GM12878 (cell line): Measurements from ENCODE around the gene RFXANK. TPM values are rescaled to one million over a fixed set of nuclear protein-coding genes. Genes with fewer than 3 reads are reported as not detected.

Experiments used
- BHLHE40 ChIP-seq, 2 experiments: fragments of 450-650 bp in 1 of 2; IDR thresholded peaks; 2 replicates each; pipeline ENCODE4 v1.6.1; 2011 to 2017; ENCODE audit warnings: low read depth in 2 of 2, borderline replicate concordance in 1 of 2, improper control_type of control experiment in 1 of 2, low read length in 1 of 2, mild to moderate bottlenecking in 1 of 2
- BMI1 ChIP-seq: fragments of 450-650 bp; IDR thresholded peaks from 2 replicates; pipeline ENCODE4 v1.6.1; 2016; ENCODE audit warnings: mild to moderate bottlenecking, moderate library complexity, borderline replicate concordance
- CTCF ChIP-seq, 3 experiments: IDR thresholded peaks in 2 of 3; conservative IDR thresholded peaks in 1 of 3; 2 replicates each; pipeline ENCODE4 v1.5.1; 2011; ENCODE audit warnings: low read depth in 3 of 3, low read length in 3 of 3, mild to moderate bottlenecking in 3 of 3, control low read depth in 2 of 3, moderate library complexity in 2 of 3, inconsistent platforms in 1 of 3, mixed read lengths in 1 of 3; ENCODE audit not compliant: control insufficient read depth in 2 of 3, insufficient read depth in 1 of 3; ENCODE audit errors: extremely low read depth in 1 of 3
- DPF2 ChIP-seq: fragments of 450-650 bp; IDR thresholded peaks from 2 replicates; pipeline ENCODE4 v1.6.1; 2017; ENCODE audit warnings: mild to moderate bottlenecking
- FOS ChIP-seq: IDR thresholded peaks from 3 replicates; pipeline ENCODE4 v1.6.1; 2011; ENCODE audit warnings: borderline replicate concordance; ENCODE audit not compliant: insufficient read length; ENCODE audit errors: extremely low read depth
- KDM1A ChIP-seq: fragments of 200-600 bp; sonication (generic); IDR thresholded peaks from 2 replicates; pipeline ENCODE4 v1.6.1; 2016; ENCODE audit warnings: borderline replicate concordance
- MEF2A ChIP-seq: IDR thresholded peaks from 2 replicates; pipeline ENCODE4 v1.6.1; 2011; ENCODE audit warnings: low read depth, mild to moderate bottlenecking, low read length, moderate library complexity; ENCODE audit not compliant: insufficient read depth
- NBN ChIP-seq: fragments of 450-650 bp; IDR thresholded peaks from 2 replicates; pipeline ENCODE4 v1.6.1; 2016
- POLR2A ChIP-seq: IDR thresholded peaks from 2 replicates; pipeline ENCODE4 v1.6.1; 2011; ENCODE audit warnings: low read depth, mild to moderate bottlenecking, low read length
- POLR2AphosphoS2 ChIP-seq: IDR thresholded peaks from 2 replicates; pipeline ENCODE4 v1.6.1; 2011; ENCODE audit warnings: low read depth, mild to moderate bottlenecking, low read length, improper control_type of control experiment, moderate library complexity
- POLR2AphosphoS5 ChIP-seq: IDR thresholded peaks from 2 replicates; pipeline ENCODE4 v1.6.1; 2011; ENCODE audit warnings: mild to moderate bottlenecking, low read length, inconsistent platforms
- POU2F2 ChIP-seq: IDR thresholded peaks from 3 replicates; pipeline ENCODE4 v1.6.1; 2011; ENCODE audit warnings: low read depth, mild to moderate bottlenecking, low read length, borderline replicate concordance
- SP1 ChIP-seq: IDR thresholded peaks from one replicate; pipeline ENCODE4 v1.6.1; 2011; ENCODE audit warnings: low read depth, low read length
- SRF ChIP-seq, 2 experiments: IDR thresholded peaks; 2 replicates each; pipeline ENCODE4 v1.6.1; 2011; ENCODE audit warnings: low read depth in 2 of 2, low read length in 2 of 2, mild to moderate bottlenecking in 1 of 2, moderate library complexity in 1 of 2
- TBL1XR1 ChIP-seq: IDR thresholded peaks from 2 replicates; pipeline ENCODE4 v1.6.1; 2012; ENCODE audit warnings: low read depth, low read length, improper control_type of control experiment
- YY1 ChIP-seq: IDR thresholded peaks from 2 replicates; pipeline ENCODE4 v1.6.1; 2011; ENCODE audit warnings: low read depth, mild to moderate bottlenecking, low read length
- polyA plus RNA-seq, 11 experiments: library from polyadenylated mRNA; depleted of rRNA in 4 of 11; unstranded in 6 of 11; stranded (reverse) in 5 of 11; fragments of >200 nt; fragmentation: Nextera tagmentation in 4 of 11; fragmentation: Illumina TruSeq in 1 of 11; extraction: Ambion mirVana in 4 of 11; extraction: Trizol in 1 of 11; gene quantifications; 1 replicate in 1 of 11; 2 replicates in 10 of 11; pipeline versions ENCODE4 v1.2.1 to v1.2.3, GENCODE V29; 2011 to 2016; ENCODE audit warnings: inconsistent platforms in 2 of 11, missing spikeins in 2 of 11, low read depth in 1 of 11
- total RNA-seq, 4 experiments: library from RNA; depleted of rRNA in 3 of 4; stranded (reverse); fragments of >200 nt in 3 of 4; fragmentation: Illumina TruSeq in 1 of 4; extraction: Trizol in 1 of 4; gene quantifications; 2 replicates each; pipeline versions ENCODE4 v1.2.1 to v1.2.3, GENCODE V29; 2013 to 2021
- TF ChIP-seq, protein P1 (sequence below): IDR thresholded peaks from 2 replicates; pipeline ENCODE4 v1.6.1; 2011; ENCODE audit warnings: borderline replicate concordance, low read depth, mild to moderate bottlenecking, moderate library complexity, low read length; ENCODE audit not compliant: insufficient read depth, poor library complexity, severe bottlenecking
- TF ChIP-seq, protein P2 (sequence below): fragments of 450-650 bp; IDR thresholded peaks from 2 replicates; pipeline ENCODE4 v1.6.1; 2016; ENCODE audit warnings: mild to moderate bottlenecking
- TF ChIP-seq, protein P3 (sequence below): fragments of 450-650 bp; IDR thresholded peaks from 2 replicates; pipeline ENCODE4 v1.6.1; 2017; ENCODE audit warnings: antibody characterized with exemption, mild to moderate bottlenecking, moderate library complexity

RFXANK gene
- total and polyA plus RNA-seq, 10 of the 15 experiments (the other 5 are each of a cell fraction or from before 2014, with no cell fraction given) = 70.8 to 125 (median 95.7) TPM

- TF ChIP-seq, protein P1, sequence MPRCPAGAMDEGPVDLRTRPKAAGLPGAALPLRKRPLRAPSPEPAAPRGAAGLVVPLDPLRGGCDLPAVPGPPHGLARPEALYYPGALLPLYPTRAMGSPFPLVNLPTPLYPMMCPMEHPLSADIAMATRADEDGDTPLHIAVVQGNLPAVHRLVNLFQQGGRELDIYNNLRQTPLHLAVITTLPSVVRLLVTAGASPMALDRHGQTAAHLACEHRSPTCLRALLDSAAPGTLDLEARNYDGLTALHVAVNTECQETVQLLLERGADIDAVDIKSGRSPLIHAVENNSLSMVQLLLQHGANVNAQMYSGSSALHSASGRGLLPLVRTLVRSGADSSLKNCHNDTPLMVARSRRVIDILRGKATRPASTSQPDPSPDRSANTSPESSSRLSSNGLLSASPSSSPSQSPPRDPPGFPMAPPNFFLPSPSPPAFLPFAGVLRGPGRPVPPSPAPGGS = peak; percentile 66
- TF ChIP-seq POLR2AphosphoS2 = peak; percentile 61; the same call in 1 of the 2 replicates
- no peak for TF ChIP-seq TBL1XR1
- peak; percentile 77 for TF ChIP-seq SP1
- peak; percentile 31; the same call in 1 of the 2 replicates for TF ChIP-seq NBN
- no peak for TF ChIP-seq CTCF (IDR thresholded peaks at IDR 0.05 in 2 of 3, conservative IDR thresholded peaks at IDR 0.05 in 1 of 3; ENCODE audit: control insufficient read depth in 2 of 3, extremely low read depth in 1 of 3, insufficient read depth in 1 of 3, low read depth in 3 of 3, low read length in 3 of 3)
- no peak for TF ChIP-seq KDM1A
- TF ChIP-seq, protein P2, sequence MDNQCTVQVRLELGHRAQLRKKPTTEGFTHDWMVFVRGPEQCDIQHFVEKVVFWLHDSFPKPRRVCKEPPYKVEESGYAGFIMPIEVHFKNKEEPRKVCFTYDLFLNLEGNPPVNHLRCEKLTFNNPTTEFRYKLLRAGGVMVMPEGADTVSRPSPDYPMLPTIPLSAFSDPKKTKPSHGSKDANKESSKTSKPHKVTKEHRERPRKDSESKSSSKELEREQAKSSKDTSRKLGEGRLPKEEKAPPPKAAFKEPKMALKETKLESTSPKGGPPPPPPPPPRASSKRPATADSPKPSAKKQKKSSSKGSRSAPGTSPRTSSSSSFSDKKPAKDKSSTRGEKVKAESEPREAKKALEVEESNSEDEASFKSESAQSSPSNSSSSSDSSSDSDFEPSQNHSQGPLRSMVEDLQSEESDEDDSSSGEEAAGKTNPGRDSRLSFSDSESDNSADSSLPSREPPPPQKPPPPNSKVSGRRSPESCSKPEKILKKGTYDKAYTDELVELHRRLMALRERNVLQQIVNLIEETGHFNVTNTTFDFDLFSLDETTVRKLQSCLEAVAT = 0 out of 2 replicates have a peak, but pooled peaks have one; percentile 49
- no peak for TF ChIP-seq BMI1
- TF ChIP-seq FOS = no peak
- 0 out of 4 replicates have a peak, but pooled peaks of 1 of the 2 experiments have one; percentile 3 for TF ChIP-seq SRF (IDR thresholded peaks at IDR 0.05; ENCODE audit: low read depth in 2 of 2, low read length in 2 of 2)
- TF ChIP-seq BHLHE40 (IDR thresholded peaks at IDR 0.05; ENCODE audit: borderline replicate concordance in 1 of 2, low read depth in 2 of 2, low read length in 1 of 2) = peak; percentile 57 to 88; a peak in 3 of 4 replicates
- TF ChIP-seq POLR2A = peak; percentile 93
- TF ChIP-seq POLR2AphosphoS5 = peak; percentile 85
- no peak for TF ChIP-seq MEF2A
- TF ChIP-seq, protein P3, sequence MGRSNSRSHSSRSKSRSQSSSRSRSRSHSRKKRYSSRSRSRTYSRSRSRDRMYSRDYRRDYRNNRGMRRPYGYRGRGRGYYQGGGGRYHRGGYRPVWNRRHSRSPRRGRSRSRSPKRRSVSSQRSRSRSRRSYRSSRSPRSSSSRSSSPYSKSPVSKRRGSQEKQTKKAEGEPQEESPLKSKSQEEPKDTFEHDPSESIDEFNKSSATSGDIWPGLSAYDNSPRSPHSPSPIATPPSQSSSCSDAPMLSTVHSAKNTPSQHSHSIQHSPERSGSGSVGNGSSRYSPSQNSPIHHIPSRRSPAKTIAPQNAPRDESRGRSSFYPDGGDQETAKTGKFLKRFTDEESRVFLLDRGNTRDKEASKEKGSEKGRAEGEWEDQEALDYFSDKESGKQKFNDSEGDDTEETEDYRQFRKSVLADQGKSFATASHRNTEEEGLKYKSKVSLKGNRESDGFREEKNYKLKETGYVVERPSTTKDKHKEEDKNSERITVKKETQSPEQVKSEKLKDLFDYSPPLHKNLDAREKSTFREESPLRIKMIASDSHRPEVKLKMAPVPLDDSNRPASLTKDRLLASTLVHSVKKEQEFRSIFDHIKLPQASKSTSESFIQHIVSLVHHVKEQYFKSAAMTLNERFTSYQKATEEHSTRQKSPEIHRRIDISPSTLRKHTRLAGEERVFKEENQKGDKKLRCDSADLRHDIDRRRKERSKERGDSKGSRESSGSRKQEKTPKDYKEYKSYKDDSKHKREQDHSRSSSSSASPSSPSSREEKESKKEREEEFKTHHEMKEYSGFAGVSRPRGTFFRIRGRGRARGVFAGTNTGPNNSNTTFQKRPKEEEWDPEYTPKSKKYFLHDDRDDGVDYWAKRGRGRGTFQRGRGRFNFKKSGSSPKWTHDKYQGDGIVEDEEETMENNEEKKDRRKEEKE = no peak
- peak; percentile 97; the same call in 2 of the 3 replicates for TF ChIP-seq POU2F2
- TF ChIP-seq YY1 = peak; percentile 38
- TF ChIP-seq DPF2 = peak; percentile 45; the same call in 1 of the 2 replicates
These were observed 21.8 kb upstream of the RFXANK start, which contains the start of gene MEF2B (continued) for GRCh38 chr19:19170053-19170872.
